ENCODE measurements around the gene OTX1.
A peak's percentile ranks its signal among the peaks of the same experiment; 100 is the strongest.

The OTX1 gene

DNA sequence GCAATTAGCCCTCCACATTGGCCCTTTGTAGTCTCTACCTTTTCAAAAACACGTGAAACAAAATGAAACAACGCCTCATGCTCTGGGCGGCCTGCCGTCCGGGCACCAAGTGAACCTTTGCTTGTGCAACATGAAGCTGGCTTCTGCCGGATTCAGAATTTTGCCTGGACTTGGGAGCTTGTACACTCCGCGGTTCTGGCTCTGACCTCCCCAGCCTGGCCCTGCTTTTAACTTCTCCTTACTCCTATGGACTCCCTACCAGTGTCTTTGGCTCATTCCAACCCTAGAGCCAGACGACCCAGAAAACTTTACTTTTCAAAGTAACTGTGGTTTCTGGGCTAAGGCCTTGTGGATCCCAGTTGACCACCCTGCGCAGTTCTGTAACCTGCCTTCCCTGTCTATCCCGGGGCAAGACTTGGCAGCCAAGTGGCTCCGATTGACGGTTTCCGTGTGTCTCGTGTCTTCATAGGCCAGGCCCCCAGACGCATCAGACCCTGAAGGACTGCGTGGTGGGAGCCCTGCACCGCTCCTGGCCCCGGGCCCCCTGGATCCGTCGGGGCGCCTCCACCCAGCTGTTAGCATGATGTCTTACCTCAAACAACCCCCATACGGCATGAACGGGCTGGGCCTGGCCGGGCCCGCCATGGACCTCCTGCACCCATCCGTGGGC lies 1.9 kb downstream of the OTX1 start:
- H3K4me3 ChIP-seq (ENCODE audit: low read depth, low read length): no peak overlapping the region
- CTCF ChIA-PET: no interaction called here
- TF ChIP-seq, protein P1, sequence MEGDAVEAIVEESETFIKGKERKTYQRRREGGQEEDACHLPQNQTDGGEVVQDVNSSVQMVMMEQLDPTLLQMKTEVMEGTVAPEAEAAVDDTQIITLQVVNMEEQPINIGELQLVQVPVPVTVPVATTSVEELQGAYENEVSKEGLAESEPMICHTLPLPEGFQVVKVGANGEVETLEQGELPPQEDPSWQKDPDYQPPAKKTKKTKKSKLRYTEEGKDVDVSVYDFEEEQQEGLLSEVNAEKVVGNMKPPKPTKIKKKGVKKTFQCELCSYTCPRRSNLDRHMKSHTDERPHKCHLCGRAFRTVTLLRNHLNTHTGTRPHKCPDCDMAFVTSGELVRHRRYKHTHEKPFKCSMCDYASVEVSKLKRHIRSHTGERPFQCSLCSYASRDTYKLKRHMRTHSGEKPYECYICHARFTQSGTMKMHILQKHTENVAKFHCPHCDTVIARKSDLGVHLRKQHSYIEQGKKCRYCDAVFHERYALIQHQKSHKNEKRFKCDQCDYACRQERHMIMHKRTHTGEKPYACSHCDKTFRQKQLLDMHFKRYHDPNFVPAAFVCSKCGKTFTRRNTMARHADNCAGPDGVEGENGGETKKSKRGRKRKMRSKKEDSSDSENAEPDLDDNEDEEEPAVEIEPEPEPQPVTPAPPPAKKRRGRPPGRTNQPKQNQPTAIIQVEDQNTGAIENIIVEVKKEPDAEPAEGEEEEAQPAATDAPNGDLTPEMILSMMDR (IDR thresholded peaks at IDR 0.05; ENCODE audit: insufficient read depth, low read length, missing control alignments): no peak
- POLR2A ChIA-PET: no interaction called here
- no peak for DNase-seq (ENCODE audit: low read depth, low spot score)

DNA sequence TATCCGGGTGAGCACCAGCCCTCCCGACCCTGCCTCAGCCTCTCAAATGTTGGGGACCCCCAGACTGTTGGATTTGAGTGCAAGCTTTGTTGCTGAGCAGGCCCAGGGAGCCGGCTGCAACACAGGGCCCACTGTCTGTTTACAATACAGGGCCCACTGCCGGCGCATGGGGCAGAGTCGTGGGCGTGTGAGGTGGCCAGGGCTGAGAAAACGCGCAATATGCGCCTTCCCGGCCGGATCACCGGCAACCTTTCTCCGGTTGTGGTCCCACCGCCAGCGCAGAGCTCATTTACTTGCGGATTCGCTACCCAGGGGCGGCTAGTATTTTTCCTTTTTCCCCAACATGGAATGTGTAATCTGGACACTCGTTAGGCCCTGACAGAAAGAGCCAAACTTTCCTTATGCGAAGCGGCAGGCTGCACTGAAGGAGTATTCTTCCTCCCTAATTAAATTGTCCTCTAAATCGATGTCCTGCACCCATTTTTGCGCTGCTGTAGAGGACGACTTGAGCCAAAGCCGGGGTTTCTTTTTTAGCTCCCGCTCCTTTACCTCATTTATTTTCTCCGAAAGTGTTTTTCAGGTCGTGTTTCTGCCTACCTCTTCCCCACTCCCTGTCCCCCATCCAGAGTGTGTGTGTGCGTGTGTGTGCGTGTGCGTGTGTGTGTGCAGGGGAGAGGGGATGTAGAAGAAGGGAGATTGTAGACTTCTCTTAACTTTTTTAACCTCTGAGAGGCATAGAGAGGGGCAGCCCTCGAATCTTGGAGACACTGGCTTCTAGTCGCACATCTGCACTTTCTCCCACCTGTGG lies 2.7 kb downstream of the OTX1 start:
- H3K4me3 ChIP-seq (ENCODE audit: low read depth, low read length): no peak overlapping the region
- CTCF ChIA-PET: no interaction called here
- DNase-seq (ENCODE audit: low read depth, low spot score): no peak
- TF ChIP-seq, protein P1 (IDR thresholded peaks at IDR 0.05; ENCODE audit: insufficient read depth, low read length, missing control alignments): no peak
- POLR2A ChIA-PET: no interaction called here

DNA sequence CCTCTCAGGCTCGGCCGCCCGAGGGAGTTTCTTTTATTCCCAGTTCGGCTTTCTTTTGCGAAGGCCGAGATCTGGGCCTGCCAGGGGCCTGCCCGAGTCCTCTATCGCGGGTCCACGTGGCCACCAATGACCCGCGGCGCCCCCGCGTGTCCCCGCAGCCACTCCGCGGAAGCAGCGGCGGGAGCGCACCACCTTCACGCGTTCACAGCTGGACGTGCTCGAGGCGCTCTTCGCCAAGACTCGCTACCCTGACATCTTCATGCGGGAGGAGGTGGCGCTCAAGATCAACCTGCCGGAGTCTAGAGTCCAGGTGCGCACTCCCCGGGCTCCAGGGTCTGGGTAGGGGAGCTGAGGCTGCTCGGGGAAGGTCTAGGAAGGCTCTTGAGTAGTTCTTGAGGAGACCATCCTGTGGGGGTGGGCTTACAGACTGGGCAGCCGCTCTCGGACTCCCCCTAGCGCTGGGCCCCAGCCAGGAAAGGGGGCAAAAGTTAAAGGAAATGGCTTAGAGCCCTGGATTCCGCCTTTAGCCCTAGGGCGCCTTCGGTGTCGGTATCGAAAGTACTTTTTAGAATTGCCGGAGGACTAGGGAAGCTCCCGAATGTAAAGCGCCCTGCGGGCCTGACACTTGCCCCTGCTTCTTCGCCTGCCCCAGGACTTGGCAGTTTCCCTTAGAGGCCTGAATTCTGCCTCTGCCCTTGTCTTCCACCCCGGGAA lies 3.4 kb downstream of the OTX1 start:
- CTCF ChIA-PET: interaction anchor here (1.2 kb wide), 1 partner anchor 434 kb away, joined by 3 read pairs; no protein-coding TSS in a partner anchor
- POLR2A ChIA-PET: no interaction called here
- DNase-seq (ENCODE audit: low read depth, low spot score): no peak
- TF ChIP-seq, protein P1 (IDR thresholded peaks at IDR 0.05; ENCODE audit: insufficient read depth, low read length, missing control alignments): peak; percentile 27
- H3K4me3 ChIP-seq (ENCODE audit: low read depth, low read length): no peak overlapping the region

DNA sequence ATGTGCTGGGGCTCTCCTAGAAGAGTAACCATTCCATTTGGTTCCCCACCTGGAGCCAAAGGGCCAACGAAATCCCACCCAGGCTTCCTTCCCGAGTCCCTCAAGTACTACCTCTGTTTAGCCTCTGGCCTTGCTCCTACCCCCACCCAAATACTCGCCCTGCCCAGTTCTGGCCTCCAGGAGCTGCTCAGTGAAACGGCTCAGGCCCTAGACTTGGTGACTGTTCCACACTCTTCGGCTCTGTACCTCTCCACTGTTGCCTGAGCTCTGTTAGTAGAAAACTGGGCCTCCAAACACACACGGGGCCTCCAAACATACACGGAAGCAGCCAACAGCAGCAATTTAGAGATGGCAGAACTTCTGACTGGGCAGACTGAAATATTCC lies 4.2 kb downstream of the OTX1 start:
- DNase-seq (ENCODE audit: low read depth, low spot score): no peak
- CTCF ChIA-PET: interaction anchor here (0.9 to 1.2 kb wide), 2 partner anchors 26 to 433 kb away, joined by 3 read pairs; no protein-coding TSS in a partner anchor
- POLR2A ChIA-PET: no interaction called here
- TF ChIP-seq, protein P1 (IDR thresholded peaks at IDR 0.05; ENCODE audit: insufficient read depth, low read length, missing control alignments): no peak
- no peak overlapping the region for H3K4me3 ChIP-seq (ENCODE audit: low read depth, low read length)

DNA sequence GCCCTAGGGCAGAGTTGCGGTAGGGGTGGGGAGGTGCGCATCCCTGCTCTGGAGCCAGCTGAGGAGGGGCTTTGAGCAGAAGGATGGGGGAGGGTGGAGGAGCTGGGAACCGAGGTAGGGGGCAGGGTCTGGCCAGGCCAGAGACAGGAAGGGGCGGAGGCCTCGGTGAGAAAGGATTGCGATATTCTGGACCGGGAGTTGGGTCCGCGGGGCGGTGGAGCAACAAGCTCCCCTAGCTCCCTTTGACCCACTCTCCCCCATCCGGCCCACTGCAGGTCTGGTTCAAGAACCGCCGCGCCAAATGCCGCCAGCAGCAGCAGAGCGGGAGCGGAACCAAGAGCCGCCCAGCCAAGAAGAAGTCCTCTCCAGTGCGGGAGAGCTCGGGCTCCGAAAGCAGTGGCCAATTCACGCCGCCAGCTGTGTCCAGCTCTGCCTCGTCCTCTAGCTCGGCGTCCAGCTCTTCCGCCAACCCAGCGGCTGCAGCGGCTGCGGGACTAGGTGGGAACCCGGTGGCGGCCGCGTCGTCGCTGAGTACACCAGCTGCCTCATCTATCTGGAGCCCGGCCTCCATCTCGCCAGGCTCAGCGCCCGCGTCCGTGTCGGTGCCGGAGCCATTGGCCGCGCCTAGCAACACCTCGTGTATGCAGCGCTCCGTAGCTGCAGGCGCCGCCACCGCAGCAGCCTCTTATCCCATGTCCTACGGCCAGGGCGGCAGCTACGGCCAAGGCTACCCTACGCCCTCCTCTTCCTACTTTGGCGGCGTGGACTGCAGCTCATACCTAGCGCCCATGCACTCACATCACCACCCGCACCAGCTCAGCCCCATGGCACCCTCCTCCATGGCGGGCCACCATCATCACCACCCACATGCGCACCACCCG lies 4.8 kb downstream of the OTX1 start:
- ChIA-PET CTCF (interaction anchor here (0.9 to 1.2 kb wide), 2 partner anchors 27 to 432 kb away, joined by 3 read pairs; no protein-coding TSS in a partner anchor), POLR2A (no interaction called here)
- TF ChIP-seq, protein P1 (IDR thresholded peaks at IDR 0.05; ENCODE audit: insufficient read depth, low read length, missing control alignments): no peak
- DNase-seq (ENCODE audit: low read depth, low spot score): no peak
- peak overlapping the region; percentile 20; the same call in 1 of the 2 replicates for H3K4me3 ChIP-seq (ENCODE audit: low read depth, low read length)
